SU-DHL-6 (cell line): ENCODE data around the gene SORL1-AS1.
"Not testable (repeated sequence)": the region's sequence is repeated elsewhere in the genome, so short reads cannot be mapped to it uniquely, and the experiment has no call there.

Experiments used
- H2AFZ ChIP-seq: fragments of 200-600 bp; sonication (generic); 2 replicates; pipeline ENCODE4 v1.6.1; 2014; ENCODE audit warnings: low read depth, mild to moderate bottlenecking, moderate library complexity, mixed read lengths, antibody characterized with exemption, low read length; ENCODE audit not compliant: severe bottlenecking
- H3F3A ChIP-seq: fragments of 200-600 bp; shearing (Covaris generic); 2 replicates; pipeline ENCODE4 v1.6.0; 2016; ENCODE audit warnings: antibody characterized with exemption, mild to moderate bottlenecking; ENCODE audit not compliant: insufficient read depth
- H3K27ac ChIP-seq: fragments of 200-600 bp; sonication (generic); 2 replicates; pipeline ENCODE4 v1.5.1; 2016; ENCODE audit warnings: low read depth, mild to moderate bottlenecking, low read length, moderate library complexity, mixed read lengths
- H3K27me3 ChIP-seq: fragments of 200-600 bp; sonication (generic), shearing (Covaris generic); 2 replicates; pipeline ENCODE4 v1.6.0; 2014; ENCODE audit warnings: mild to moderate bottlenecking, low read length
- H3K36me3 ChIP-seq: fragments of 200-600 bp; sonication (generic); 2 replicates; pipeline ENCODE4 v1.6.1; 2014; ENCODE audit warnings: mild to moderate bottlenecking, low read length, mixed read lengths
- H3K4me2 ChIP-seq: fragments of 300-600, 200-600 bp; shearing (Covaris generic), sonication (generic); 2 replicates; pipeline ENCODE4 v1.6.0; 2014; ENCODE audit warnings: low read length, low read depth, mild to moderate bottlenecking; ENCODE audit not compliant: poor library complexity, severe bottlenecking
- H3K4me3 ChIP-seq: fragments of 200-600 bp; sonication (generic); 2 replicates; pipeline ENCODE4 v1.5.1; 2014; ENCODE audit warnings: antibody characterized with exemption, low read length, mild to moderate bottlenecking, mixed read lengths; ENCODE audit not compliant: insufficient read depth, poor library complexity, severe bottlenecking
- H3K79me2 ChIP-seq: fragments of 200-600 bp; sonication (generic); 2 replicates; pipeline ENCODE4 v1.6.1; 2014; ENCODE audit warnings: mild to moderate bottlenecking, low read length, moderate library complexity; ENCODE audit not compliant: insufficient read depth
- H3K9ac ChIP-seq: fragments of 200-600 bp; sonication (generic); 2 replicates; pipeline ENCODE4 v1.7.0; 2014; ENCODE audit warnings: mild to moderate bottlenecking, low read length
- H3K9me2 ChIP-seq: fragments of 200-600 bp; sonication (generic); replicated peaks from 2 replicates; pipeline ENCODE4 v1.6.1; 2014; ENCODE audit warnings: low read length; ENCODE audit not compliant: insufficient read depth
- H3K9me3 ChIP-seq: fragments of 200-600 bp; sonication (generic); 2 replicates; pipeline ENCODE4 v1.6.1; 2014; ENCODE audit warnings: low read length, mixed read lengths; ENCODE audit not compliant: insufficient read depth
- H4K20me1 ChIP-seq: fragments of 200-600 bp; sonication (generic); 2 replicates; pipeline ENCODE4 v1.6.1; 2014; ENCODE audit warnings: low read depth, mild to moderate bottlenecking, antibody characterized with exemption, low read length, moderate library complexity, mixed read lengths
- CTCF ChIP-seq: fragments of 200-600 bp; sonication (generic); IDR thresholded peaks from one replicate; pipeline ENCODE4 v1.5.1; 2017; ENCODE audit warnings: antibody characterized with exemption, mild to moderate bottlenecking, low read length, moderate library complexity; ENCODE audit not compliant: insufficient read depth, poor library complexity, severe bottlenecking
- EZH2phosphoT487 ChIP-seq: fragments of 200-600 bp; sonication (generic), shearing (Covaris generic); conservative IDR thresholded peaks from 2 replicates; pipeline ENCODE4 v1.6.1; 2018; ENCODE audit warnings: mild to moderate bottlenecking, antibody characterized with exemption, low read length, moderate library complexity, mixed read lengths

SORL1-AS1 gene

GRCh38 chr11:121482231-121483129 is 29.7 kb upstream of the SORL1-AS1 start:
- Histone ChIP-seq H3K9ac (no peak overlapping the region), H2AFZ (no peak overlapping the region), H3K4me3 (no peak overlapping the region), H3K4me2 (no peak overlapping the region), H3K27me3 (no peaks in the 10 kb centered on the region), H3K9me2 (no peaks in the 10 kb centered on the region), H3K79me2 (peaks cover 89% of the 10 kb centered on the region), H3K36me3 (peaks cover 33% of the 10 kb centered on the region), H4K20me1 (peaks cover 19% of the 10 kb centered on the region; the same call in 1 of the 2 replicates), H3K27ac (peak overlapping the region; percentile 40), H3K9me3 (no peaks in the 10 kb centered on the region), H3F3A (no peaks in the 10 kb centered on the region)
- TF ChIP-seq EZH2phosphoT487 (no peak), CTCF (no peak)

DNA sequence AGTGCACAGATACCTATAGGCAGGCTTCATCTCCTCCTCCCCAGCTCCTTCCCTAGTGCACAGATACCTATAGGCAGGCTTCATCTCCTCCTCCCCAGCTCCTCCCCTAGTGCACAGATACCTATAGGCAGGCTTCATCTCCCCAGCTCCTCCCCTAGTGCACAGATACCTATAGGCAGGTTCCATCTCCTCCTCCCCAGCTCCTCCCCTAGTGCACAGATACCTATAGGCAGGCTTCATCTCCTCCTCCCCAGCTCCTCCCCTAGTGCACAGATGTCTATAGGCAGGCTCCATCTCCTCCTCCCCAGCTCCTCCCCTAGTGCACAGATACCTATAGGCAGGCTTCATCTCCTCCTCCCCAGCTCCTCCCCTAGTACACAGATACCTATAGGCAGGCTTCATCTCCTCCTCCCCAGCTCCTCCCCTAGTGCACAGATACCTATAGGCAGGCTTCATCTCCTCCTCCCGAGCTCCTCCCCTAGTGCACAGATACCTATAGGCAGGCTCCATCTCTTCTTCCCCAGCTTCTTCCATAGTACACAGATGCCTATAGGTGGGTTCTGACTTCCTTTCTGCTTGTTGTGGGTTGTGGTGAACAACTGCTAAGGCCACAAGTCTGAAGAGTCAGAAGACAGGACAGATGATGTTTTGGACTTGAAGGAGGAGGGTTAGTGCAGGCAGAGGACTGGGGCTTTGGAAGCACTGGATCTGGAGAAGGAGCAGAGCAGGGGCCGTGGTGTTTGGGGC is 28.9 kb upstream of the SORL1-AS1 start:
- not testable (repeated sequence) for H3K4me3 ChIP-seq, H3F3A ChIP-seq, H3K9ac ChIP-seq, H3K9me3 ChIP-seq, H3K4me2 ChIP-seq, H3K9me2 ChIP-seq, H2AFZ ChIP-seq, H3K27me3 ChIP-seq
- Histone ChIP-seq H3K27ac (peak overlapping the region; percentile 40), H4K20me1 (peaks cover 19% of the 10 kb centered on the region; the same call in 1 of the 2 replicates), H3K79me2 (peaks cover 89% of the 10 kb centered on the region), H3K36me3 (peaks cover 37% of the 10 kb centered on the region)

- Histone ChIP-seq H3K79me2 (peaks cover 91% of the 10 kb centered on the region), H3K27ac (no peak overlapping the region), H3K36me3 (peaks cover 42% of the 10 kb centered on the region), H3K4me3 (no peak overlapping the region), H3F3A (0 out of 2 replicates have a peak, but pooled peaks cover 6% of the 10 kb centered on the region), H3K9me3 (no peaks in the 10 kb centered on the region), H3K9ac (no peak overlapping the region), H2AFZ (no peak overlapping the region), H4K20me1 (peaks cover 22% of the 10 kb centered on the region; the same call in 1 of the 2 replicates), H3K4me2 (no peak overlapping the region), H3K27me3 (no peaks in the 10 kb centered on the region), H3K9me2 (no peaks in the 10 kb centered on the region)
- no peak for TF ChIP-seq EZH2phosphoT487
- no peak for TF ChIP-seq CTCF
Measured at GRCh38 chr11:121479698-121480238, 27.0 kb upstream of the SORL1-AS1 start.
